Measurements from ENCODE around the gene MARVELD2.

DNA sequence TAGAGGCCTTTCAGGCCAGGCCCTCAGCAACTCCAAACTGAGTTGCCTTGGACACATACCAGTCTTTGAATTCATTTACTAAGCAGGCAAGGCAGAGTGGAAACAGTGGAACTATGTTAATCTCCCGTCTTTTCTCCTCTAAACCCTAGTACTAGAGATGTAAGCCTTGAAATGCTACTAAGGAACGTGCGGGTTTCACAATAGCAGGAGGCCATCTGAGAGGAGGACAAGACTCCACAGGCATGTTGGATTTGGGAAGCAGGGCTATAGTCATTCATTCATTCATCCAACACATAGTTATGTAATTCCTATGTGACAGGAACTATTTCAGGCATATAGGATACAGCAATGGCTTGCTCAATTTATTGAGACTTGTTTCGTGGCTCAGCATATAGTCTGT lies 74.3 kb downstream of the MARVELD2 start:
- TF ChIP-seq CTCF (IDR thresholded peaks at IDR 0.05) (no peak), EZH2 (IDR thresholded peaks at IDR 0.05; ENCODE audit: borderline replicate concordance, insufficient read depth, low read depth, low read length, poor library complexity, severe bottlenecking) (no peak)

Measured in B cell (primary cell).